GM21360 (cell line): ENCODE results near the gene GTPBP1.

ENCODE experiments used
- ATAC-seq: cut with Tn5 transposase; IDR thresholded peaks from one replicate; pipeline ENCODE4 v1.9.1; 2021; ENCODE audit warnings: mild to moderate bottlenecking, moderate library complexity; ENCODE audit not compliant: unreplicated experiment

Gene GTPBP1

GRCh38 chr22:38705235-38706100, at the start of gene GTPBP1:
Gene GTPBP1, plus strand, starts transcription at chr22:38705944. Its CDS starts 12 bp downstream, at chr22:38705956.
- peak; percentile 64 for ATAC-seq

- peak; percentile 59 for ATAC-seq
Observed at GRCh38 chr22:38656256-38657044, 49.3 kb upstream of the GTPBP1 start, which contains the start of the genes CBY1 and FAM227A. Gene CBY1, plus strand, starts transcription at chr22:38656638. Its CDS starts 11,417 bp downstream, at chr22:38668055. Gene FAM227A, minus strand, starts transcription at chr22:38656392. Its CDS starts 6,224 bp downstream, at chr22:38650168.

DNA sequence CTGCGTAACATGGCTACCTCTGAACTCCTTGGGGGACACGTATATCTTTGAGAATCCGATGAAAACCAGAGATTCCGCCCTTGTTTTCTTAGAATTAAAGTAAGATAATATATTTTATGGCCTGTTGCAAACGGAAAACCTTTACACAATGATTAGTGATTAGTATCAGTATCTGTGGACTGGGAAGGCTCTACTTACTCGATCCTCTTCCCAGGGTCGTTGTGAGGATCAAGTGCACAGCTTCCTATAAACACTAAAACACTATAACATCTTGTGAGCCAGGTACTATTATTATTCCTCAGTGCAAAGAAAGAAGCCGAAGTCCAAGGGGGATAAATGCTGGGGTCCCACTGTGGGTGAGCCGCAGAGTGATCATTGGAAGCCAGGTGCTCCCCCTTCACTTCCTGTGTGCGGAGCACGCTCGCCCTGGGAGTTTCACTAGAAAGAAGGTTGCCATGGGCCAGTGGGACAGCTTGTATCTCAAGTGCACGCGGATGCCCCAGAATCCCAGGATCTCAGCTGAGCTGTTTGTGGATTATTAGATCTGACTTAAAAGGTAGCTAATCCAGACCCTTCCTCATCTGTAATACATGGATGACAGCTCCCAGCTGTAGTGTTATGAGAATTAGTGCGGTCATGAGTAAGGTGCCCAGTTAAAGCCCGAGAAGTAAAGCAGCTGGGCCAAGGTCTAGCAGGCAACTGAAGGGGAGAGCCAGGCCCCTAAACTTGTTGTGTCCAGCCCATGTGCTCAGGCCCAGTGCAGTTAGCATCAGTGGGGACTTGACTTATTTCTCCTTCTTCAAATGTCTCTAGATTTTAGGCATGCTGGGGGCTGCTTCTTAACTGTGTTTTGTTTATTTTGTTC, 48.5 kb upstream of the GTPBP1 start:
- no peak for ATAC-seq

- ATAC-seq, result no peak
Observed at GRCh38 chr22:38674888-38675287, 30.9 kb upstream of the GTPBP1 start.

- no peak for ATAC-seq
Observed at GRCh38 chr22:38675833-38676232, 29.9 kb upstream of the GTPBP1 start.

DNA sequence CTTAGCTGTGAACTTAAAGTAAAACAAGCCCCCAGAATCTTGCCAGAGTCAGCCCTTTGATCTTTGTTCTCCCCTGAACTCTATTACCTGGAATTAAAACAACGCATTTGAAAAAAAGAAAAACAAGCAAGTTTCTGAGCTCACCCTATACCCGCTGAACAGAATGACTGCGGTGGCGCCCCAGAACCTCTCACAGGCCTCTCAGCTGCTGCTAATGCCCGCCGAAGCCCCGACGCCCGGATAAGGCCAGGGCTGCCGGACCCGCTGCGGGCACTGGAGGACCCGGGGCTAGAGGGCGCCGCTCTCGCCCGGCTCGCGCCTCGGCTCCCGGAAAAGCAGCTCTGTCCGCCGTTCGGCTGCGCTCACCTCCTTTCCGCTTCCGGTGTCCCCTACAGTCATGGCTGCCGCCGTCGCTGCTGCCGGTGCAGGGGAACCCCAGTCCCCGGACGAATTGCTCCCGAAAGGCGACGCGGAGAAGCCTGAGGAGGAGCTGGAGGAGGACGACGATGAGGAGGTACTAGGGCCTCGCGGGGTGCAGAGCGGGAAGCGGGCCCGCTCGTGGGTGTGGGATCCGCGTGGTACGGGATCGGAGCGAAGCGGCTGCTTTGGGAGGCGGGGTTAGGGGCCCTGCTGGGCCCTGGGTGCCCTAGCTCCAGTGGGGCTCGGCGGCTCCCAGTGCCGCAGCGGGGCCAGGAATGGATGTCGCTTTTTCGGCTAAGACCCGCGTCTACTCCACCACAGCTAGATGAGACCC, 24.0 kb upstream of the GTPBP1 start, which contains the start of gene TOMM22:
Gene TOMM22 (plus strand): TSS at position 376 of the 754 bp plus-strand sequence. CDS start 22 bp downstream, at position 398.
- ATAC-seq, result peak; percentile 78

DNA sequence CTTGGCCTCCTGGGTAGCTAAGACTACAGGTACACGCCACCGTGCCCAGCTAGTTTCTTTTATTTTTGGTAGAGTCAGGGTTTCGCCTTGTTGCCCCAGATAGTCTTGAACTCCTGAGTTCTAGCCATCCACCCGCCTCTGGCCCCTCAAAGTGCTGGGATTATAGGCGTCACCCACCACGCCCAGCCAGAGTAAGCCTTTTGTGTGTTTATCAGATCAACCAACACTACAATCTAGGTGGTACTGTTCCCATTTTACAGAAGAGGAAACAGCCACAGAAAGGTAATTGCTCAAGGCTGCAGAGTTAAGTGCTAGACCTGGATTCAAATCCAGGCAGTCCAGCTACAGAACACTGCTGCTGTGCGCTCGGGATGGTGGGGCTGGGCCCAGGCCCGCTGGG, 20.8 kb upstream of the GTPBP1 start:
- ATAC-seq, result no peak

- no peak for ATAC-seq
Observed at GRCh38 chr22:38685761-38686160, 20.0 kb upstream of the GTPBP1 start.

GRCh38 chr22:38689651-38690050, 16.1 kb upstream of the GTPBP1 start:
- no peak for ATAC-seq

GRCh38 chr22:38694049-38694448, 11.7 kb upstream of the GTPBP1 start:
- ATAC-seq, result no peak

DNA sequence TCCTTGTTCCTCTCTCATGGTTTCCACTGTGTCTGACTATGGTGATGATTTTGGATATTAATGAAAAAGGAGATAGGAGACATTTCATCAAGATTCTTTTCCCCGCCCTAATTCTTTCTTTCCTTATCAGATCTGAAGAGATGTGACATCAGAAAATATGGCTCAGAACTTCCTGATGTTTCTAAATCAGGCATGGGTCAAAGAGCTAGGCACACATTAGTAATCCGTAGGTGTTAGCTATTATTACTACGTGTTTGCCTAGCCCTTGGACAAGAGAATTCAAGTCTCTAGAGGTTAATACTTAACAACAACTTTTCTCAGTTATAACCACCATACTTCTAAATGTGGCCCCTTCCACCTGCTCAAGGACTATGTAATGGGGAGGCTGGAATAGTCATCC, 10.8 kb upstream of the GTPBP1 start:
- no peak for ATAC-seq

GRCh38 chr22:38696606-38697424, 8.9 kb upstream of the GTPBP1 start:
- ATAC-seq, result no peak

- ATAC-seq, result no peak
Observed at GRCh38 chr22:38697425-38698089, 8.2 kb upstream of the GTPBP1 start.

DNA sequence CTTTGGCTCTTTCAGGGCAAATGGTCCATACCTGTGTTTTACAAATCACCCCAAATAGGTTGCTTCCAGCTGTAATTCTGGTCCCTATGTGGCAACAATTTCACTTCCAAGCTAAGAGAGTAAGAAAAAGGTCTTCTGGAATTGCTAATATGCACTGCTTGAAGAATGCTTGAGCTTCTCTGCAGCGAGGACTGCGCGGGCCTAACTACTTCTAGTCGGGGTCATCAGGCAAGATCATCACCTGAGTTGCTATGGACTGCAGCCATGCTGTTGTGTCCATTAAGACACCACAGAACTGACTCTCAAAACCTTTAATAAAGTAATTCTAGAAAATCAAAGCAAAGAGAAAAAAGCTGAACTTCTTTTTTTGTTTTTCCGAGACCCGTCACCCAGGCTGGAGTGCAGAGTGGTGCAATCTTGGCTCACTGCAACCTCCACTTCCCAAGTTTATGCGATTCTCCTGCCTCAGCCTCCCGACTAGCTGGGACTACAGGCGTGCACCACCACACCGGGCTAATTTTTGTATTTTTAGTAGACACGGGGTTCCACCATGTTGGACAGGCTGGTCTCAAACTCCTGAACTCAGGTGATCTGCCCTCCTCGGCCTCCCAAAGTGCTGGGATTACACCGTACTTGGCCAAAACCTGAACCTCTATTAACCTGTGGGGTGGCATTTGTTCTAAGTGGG, 7.2 kb upstream of the GTPBP1 start:
- ATAC-seq, result no peak

DNA sequence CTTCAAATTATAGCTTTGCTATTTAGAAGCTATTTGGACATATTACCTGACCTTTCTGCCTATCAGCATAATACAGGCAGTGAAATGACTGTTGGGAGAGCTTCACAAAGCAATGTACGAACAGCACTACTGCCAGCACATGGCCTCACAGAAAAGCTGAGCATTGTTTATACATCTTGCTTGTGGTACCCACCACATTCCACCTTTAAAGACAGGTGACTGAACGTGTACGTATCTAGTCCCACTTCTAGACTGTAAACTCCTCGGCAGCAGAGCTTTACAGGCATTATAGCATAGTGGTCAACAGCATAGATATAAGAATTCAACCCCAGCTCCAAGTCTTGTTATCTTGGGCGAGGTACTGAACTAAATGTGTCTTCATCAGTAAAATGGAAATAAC, 6.6 kb upstream of the GTPBP1 start:
- no peak for ATAC-seq

GRCh38 chr22:38699784-38700183, 6.0 kb upstream of the GTPBP1 start:
- ATAC-seq, result no peak

- peak; percentile 24 for ATAC-seq
Observed at GRCh38 chr22:38700270-38700788, 5.4 kb upstream of the GTPBP1 start.
